T-helper 1 cell treated with Interleukin-12 subunit alpha and Interleukin-12 subunit beta and Interleukin-4 antibody, amounts not matched to agents 30 μg/mL and 1 μg/mL, for 36 hours (primary cell): Measurements from ENCODE around the gene FLYWCH2.
A peak's percentile ranks its signal among the peaks of the same experiment; 100 is the strongest.

ENCODE experiments used
- H3K27ac Mint-ChIP-seq: one replicate; pipeline ENCODE4 v1.8.0; 2021; ENCODE audit warnings: mild to moderate bottlenecking, mixed read lengths
- H3K27me3 Mint-ChIP-seq: one replicate; pipeline ENCODE4 v1.8.0; 2021; ENCODE audit warnings: low read depth, mixed read lengths
- H3K36me3 Mint-ChIP-seq: one replicate; pipeline ENCODE4 v1.8.0; 2021; ENCODE audit warnings: low read depth, mixed read lengths
- H3K4me1 Mint-ChIP-seq: one replicate; pipeline ENCODE4 v1.8.0; 2021; ENCODE audit warnings: low read depth, mixed read lengths
- H3K4me3 Mint-ChIP-seq: one replicate; pipeline ENCODE4 v1.8.0; 2021; ENCODE audit warnings: mild to moderate bottlenecking, moderate library complexity, mixed read lengths
- H3K9me3 Mint-ChIP-seq: one replicate; pipeline ENCODE4 v1.8.0; 2021; ENCODE audit warnings: mixed read lengths

Gene FLYWCH2

GRCh38 chr16:2846511-2847310 is 36.3 kb upstream of the FLYWCH2 start:
- Mint-ChIP-seq H3K4me3 (no peak overlapping the region), H3K4me1 (peaks cover 8% of the 10 kb centered on the region), H3K27ac (no peak overlapping the region), H3K36me3 (no peaks in the 10 kb centered on the region), H3K27me3 (peaks cover 9% of the 10 kb centered on the region), H3K9me3 (no peaks in the 10 kb centered on the region)

GRCh38 chr16:2848933-2849725 is 33.9 kb upstream of the FLYWCH2 start:
- Mint-ChIP-seq H3K36me3 (no peaks in the 10 kb centered on the region), H3K27me3 (peaks cover 9% of the 10 kb centered on the region), H3K4me1 (peaks cover 3% of the 10 kb centered on the region), H3K27ac (no peak overlapping the region), H3K4me3 (no peak overlapping the region), H3K9me3 (peaks cover 2% of the 10 kb centered on the region)

GRCh38 chr16:2852003-2852730 is 30.8 kb upstream of the FLYWCH2 start:
- no peak overlapping the region for H3K4me3 Mint-ChIP-seq
- H3K27ac Mint-ChIP-seq, result no peak overlapping the region
- H3K9me3 Mint-ChIP-seq, result peaks cover 10% of the 10 kb centered on the region
- peaks cover 16% of the 10 kb centered on the region for H3K27me3 Mint-ChIP-seq
- no peaks in the 10 kb centered on the region for H3K4me1 Mint-ChIP-seq
- H3K36me3 Mint-ChIP-seq, result peaks cover 7% of the 10 kb centered on the region

GRCh38 chr16:2852731-2853507 is 30.1 kb upstream of the FLYWCH2 start:
- Mint-ChIP-seq H3K36me3 (peaks cover 7% of the 10 kb centered on the region), H3K4me3 (no peak overlapping the region), H3K27me3 (peaks cover 20% of the 10 kb centered on the region), H3K4me1 (peaks cover 3% of the 10 kb centered on the region), H3K9me3 (peaks cover 10% of the 10 kb centered on the region), H3K27ac (no peak overlapping the region)

GRCh38 chr16:2853531-2854073 is 29.4 kb upstream of the FLYWCH2 start:
- Mint-ChIP-seq H3K27me3 (peaks cover 20% of the 10 kb centered on the region), H3K4me3 (no peak overlapping the region), H3K27ac (no peak overlapping the region), H3K36me3 (peaks cover 7% of the 10 kb centered on the region), H3K4me1 (peaks cover 3% of the 10 kb centered on the region), H3K9me3 (peaks cover 10% of the 10 kb centered on the region)

- Mint-ChIP-seq H3K9me3 (peaks cover 10% of the 10 kb centered on the region), H3K36me3 (peaks cover 7% of the 10 kb centered on the region), H3K4me1 (peaks cover 3% of the 10 kb centered on the region), H3K4me3 (no peak overlapping the region), H3K27ac (no peak overlapping the region), H3K27me3 (peaks cover 11% of the 10 kb centered on the region)
Observed at GRCh38 chr16:2854700-2855309, 28.2 kb upstream of the FLYWCH2 start.

- H3K4me3 Mint-ChIP-seq, result no peak overlapping the region
- H3K4me1 Mint-ChIP-seq, result peaks cover 3% of the 10 kb centered on the region
- H3K36me3 Mint-ChIP-seq, result peaks cover 7% of the 10 kb centered on the region
- peaks cover 10% of the 10 kb centered on the region for H3K9me3 Mint-ChIP-seq
- no peak overlapping the region for H3K27ac Mint-ChIP-seq
- peaks cover 11% of the 10 kb centered on the region for H3K27me3 Mint-ChIP-seq
Observed at GRCh38 chr16:2855536-2855935, 27.5 kb upstream of the FLYWCH2 start.

GRCh38 chr16:2856061-2856670 is 26.8 kb upstream of the FLYWCH2 start:
- H3K4me1 Mint-ChIP-seq, result peaks cover 3% of the 10 kb centered on the region
- H3K36me3 Mint-ChIP-seq, result peaks cover 7% of the 10 kb centered on the region
- peaks cover 11% of the 10 kb centered on the region for H3K27me3 Mint-ChIP-seq
- H3K9me3 Mint-ChIP-seq, result peaks cover 12% of the 10 kb centered on the region
- H3K4me3 Mint-ChIP-seq, result peak overlapping the region; percentile 35
- no peak overlapping the region for H3K27ac Mint-ChIP-seq

- Mint-ChIP-seq H3K9me3 (peaks cover 14% of the 10 kb centered on the region), H3K27ac (no peak overlapping the region), H3K4me3 (peak overlapping the region; percentile 35), H3K36me3 (peaks cover 7% of the 10 kb centered on the region), H3K27me3 (peaks cover 11% of the 10 kb centered on the region), H3K4me1 (peaks cover 3% of the 10 kb centered on the region)
Observed at GRCh38 chr16:2856686-2857450, 26.1 kb upstream of the FLYWCH2 start.

GRCh38 chr16:2857451-2858244 is 25.4 kb upstream of the FLYWCH2 start, which contains the start of gene PRSS22:
PRSS22 (minus strand) TSS chr16:2858170; CDS start chr16:2858104, 66 bp downstream.
- no peak within 1 kb of the TSS for H3K27ac Mint-ChIP-seq
- peaks cover 11% of the 10 kb centered on the region for H3K27me3 Mint-ChIP-seq
- peaks cover 7% of the 10 kb centered on the region for H3K36me3 Mint-ChIP-seq
- H3K4me1 Mint-ChIP-seq, result peaks cover 3% of the 10 kb centered on the region
- peak within 1 kb of the TSS; percentile 83 for H3K4me3 Mint-ChIP-seq
- H3K9me3 Mint-ChIP-seq, result peaks cover 14% of the 10 kb centered on the region

- Mint-ChIP-seq H3K36me3 (peaks cover 7% of the 10 kb centered on the region), H3K9me3 (peaks cover 14% of the 10 kb centered on the region), H3K4me3 (no peak overlapping the region), H3K27ac (no peak overlapping the region), H3K4me1 (peaks cover 3% of the 10 kb centered on the region), H3K27me3 (peaks cover 11% of the 10 kb centered on the region)
Observed at GRCh38 chr16:2858245-2859025, 24.6 kb upstream of the FLYWCH2 start.
